Measurements from ENCODE around the gene SCYL1. TPM values are rescaled to one million over a fixed set of nuclear protein-coding genes. Genes with fewer than 3 reads are reported as not detected.

SCYL1 gene
- total RNA-seq, 2 donors from 2014 or later: 62.9 to 67.4 TPM

GRCh38 chr11:65557280-65558001 lies 32.6 kb downstream of the SCYL1 start:
- peak overlapping the region; percentile 49 for H3K4me3 ChIP-seq (ENCODE audit: low read length)
- peaks cover 15% of the 10 kb centered on the region for H3K27me3 ChIP-seq (ENCODE audit: control insufficient read depth, insufficient read depth, low read length, poor library complexity, severe bottlenecking)
- H3K27ac Mint-ChIP-seq: no peak overlapping the region
- peaks cover 17% of the 10 kb centered on the region for H3K4me1 ChIP-seq (ENCODE audit: control insufficient read depth, insufficient read depth, low read length)
- H3K4me3 Mint-ChIP-seq: peak overlapping the region; percentile 59
- WGBS, 2 experiments (ENCODE audit: insufficient coverage in 1 of 2, insufficient read length in 1 of 2): 20 to 29% methylated on average over 13 to 47 of the region's 47 CpGs
- no peak for TF ChIP-seq CTCF (conservative IDR thresholded peaks at IDR 0.05)
- no peak overlapping the region for H3K9ac ChIP-seq (ENCODE audit: extremely low read depth, low read length, poor library complexity, severe bottlenecking)
- H3K36me3 ChIP-seq (ENCODE audit: control insufficient read depth, insufficient read depth, low read length): no peaks in the 10 kb centered on the region
- no peaks in the 10 kb centered on the region for H3K36me3 Mint-ChIP-seq (ENCODE audit: low read depth)
- H3K4me1 Mint-ChIP-seq: peaks cover 17% of the 10 kb centered on the region
- peaks cover 53% of the 10 kb centered on the region for H3K27me3 Mint-ChIP-seq (ENCODE audit: insufficient read depth)
- H3K9me3 ChIP-seq (ENCODE audit: control insufficient read depth, low read length): no peaks in the 10 kb centered on the region
- no peaks in the 10 kb centered on the region for H3K9me3 Mint-ChIP-seq
- no peak overlapping the region for H3K27ac ChIP-seq (ENCODE audit: low read depth, low read length)
- DNase-seq: peak; percentile 67

GRCh38 chr11:65558002-65558929 lies 33.4 kb downstream of the SCYL1 start, which contains the start of gene LTBP3:
TSS of gene LTBP3 (minus strand) at chr11:65558359. CDS start at chr11:65557959, 400 bp downstream.
- TF ChIP-seq CTCF (conservative IDR thresholded peaks at IDR 0.05): no peak

GRCh38 chr11:65558930-65559509 lies 34.1 kb downstream of the SCYL1 start:
- H3K27me3 ChIP-seq (ENCODE audit: control insufficient read depth, insufficient read depth, low read length, poor library complexity, severe bottlenecking): peaks cover 14% of the 10 kb centered on the region
- Mint-ChIP-seq H3K9me3 (no peaks in the 10 kb centered on the region), H3K27ac (no peak overlapping the region), H3K4me1 (peaks cover 16% of the 10 kb centered on the region), H3K27me3 (ENCODE audit: insufficient read depth) (peaks cover 55% of the 10 kb centered on the region), H3K36me3 (ENCODE audit: low read depth) (no peaks in the 10 kb centered on the region), H3K4me3 (peak overlapping the region; percentile 59)
- peak overlapping the region; percentile 15 for H3K9ac ChIP-seq (ENCODE audit: extremely low read depth, low read length, poor library complexity, severe bottlenecking)
- peaks cover 14% of the 10 kb centered on the region for H3K4me1 ChIP-seq (ENCODE audit: control insufficient read depth, insufficient read depth, low read length)
- H3K9me3 ChIP-seq (ENCODE audit: control insufficient read depth, low read length): no peaks in the 10 kb centered on the region
- no peak for TF ChIP-seq CTCF (conservative IDR thresholded peaks at IDR 0.05)
- WGBS, 2 experiments (ENCODE audit: insufficient coverage in 1 of 2, insufficient read length in 1 of 2): 73% methylated on average over 13 to 19 of the region's 19 CpGs
- peak; percentile 70 for DNase-seq
- no peak overlapping the region for H3K4me3 ChIP-seq (ENCODE audit: low read length)
- peak overlapping the region; percentile 66 for H3K27ac ChIP-seq (ENCODE audit: low read depth, low read length)
- no peaks in the 10 kb centered on the region for H3K36me3 ChIP-seq (ENCODE audit: control insufficient read depth, insufficient read depth, low read length)

More at GRCh38 chr11:65558002-65558929, 33.4 kb downstream of the SCYL1 start, which contains the start of gene LTBP3:
- Histone ChIP-seq H3K4me1 (ENCODE audit: control insufficient read depth, insufficient read depth, low read length) (peaks cover 17% of the 10 kb centered on the region), H3K36me3 (ENCODE audit: control insufficient read depth, insufficient read depth, low read length) (no peaks in the 10 kb centered on the region), H3K27me3 (ENCODE audit: control insufficient read depth, insufficient read depth, low read length, poor library complexity, severe bottlenecking) (peaks cover 15% of the 10 kb centered on the region), H3K4me3 (ENCODE audit: low read length) (peak within 1 kb of the TSS; percentile 49), H3K9ac (ENCODE audit: extremely low read depth, low read length, poor library complexity, severe bottlenecking) (peak within 1 kb of the TSS; percentile 44), H3K27ac (ENCODE audit: low read depth, low read length) (peak within 1 kb of the TSS; percentile 66), H3K9me3 (ENCODE audit: control insufficient read depth, low read length) (no peaks in the 10 kb centered on the region)
- WGBS, 2 experiments (ENCODE audit: insufficient coverage in 1 of 2, insufficient read length in 1 of 2): 3 to 4% methylated on average over 17 to 78 of the region's 79 CpGs
- H3K4me1 Mint-ChIP-seq: peaks cover 16% of the 10 kb centered on the region
- no peak within 1 kb of the TSS for H3K27ac Mint-ChIP-seq
- peak; percentile 83 for DNase-seq
- peak within 1 kb of the TSS; percentile 59 for H3K4me3 Mint-ChIP-seq
- H3K36me3 Mint-ChIP-seq (ENCODE audit: low read depth): no peaks in the 10 kb centered on the region
- peaks cover 57% of the 10 kb centered on the region for H3K27me3 Mint-ChIP-seq (ENCODE audit: insufficient read depth)
- no peaks in the 10 kb centered on the region for H3K9me3 Mint-ChIP-seq
